ENCODE measurements around the gene MAP3K20. TPM values are rescaled to one million over a fixed set of nuclear protein-coding genes. Genes with fewer than 3 reads are reported as not detected.
"Not testable (repeated sequence)": the region's sequence is repeated elsewhere in the genome, so short reads cannot be mapped to it uniquely, and the experiment has no call there.

Gene MAP3K20
- total RNA-seq, 2 experiments from 2014 or later, result 13.7 to 15.2 TPM

DNA sequence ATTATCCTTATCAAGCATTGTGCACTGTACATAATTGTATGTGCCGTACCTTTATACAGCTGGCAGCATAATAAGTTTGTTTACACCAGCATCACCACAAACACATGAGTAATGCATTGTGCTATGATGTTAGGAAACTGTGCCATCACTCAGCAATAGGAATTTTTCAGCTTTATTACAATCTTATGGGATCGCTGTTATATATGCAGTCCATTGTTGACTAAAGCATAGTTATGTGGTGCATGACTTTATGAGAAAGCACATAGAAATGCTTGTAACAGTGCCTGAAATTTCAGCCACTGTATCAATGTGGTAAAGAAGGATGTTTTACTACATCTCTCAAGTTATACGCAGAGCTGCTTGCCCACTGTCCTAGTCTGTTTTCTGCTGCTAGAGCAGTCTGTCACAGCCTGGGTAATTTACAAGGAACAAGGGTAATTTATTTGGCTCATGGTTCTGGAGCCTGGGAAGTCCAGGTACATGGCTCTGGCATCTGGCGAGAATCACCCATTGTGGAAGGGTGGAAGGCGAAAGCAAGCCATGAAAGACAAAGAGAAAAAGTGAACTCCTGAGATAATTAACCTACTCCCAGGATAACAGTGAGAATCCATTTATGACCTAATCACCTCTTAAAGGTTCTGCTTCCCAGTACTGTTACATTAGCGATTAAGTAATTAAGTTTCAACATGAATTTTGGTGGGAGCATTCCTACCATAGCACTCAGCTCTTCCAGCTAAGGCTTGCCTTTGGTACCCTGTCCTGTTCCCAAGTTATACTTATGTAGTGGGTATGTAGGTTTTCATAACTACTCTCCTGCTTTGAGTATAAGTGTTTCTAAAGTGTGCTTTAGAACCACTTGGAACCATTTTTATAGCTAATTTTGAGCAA, 4.6 kb downstream of the MAP3K20 start:
- DNase-seq, result no peak
- H3K4me3 Mint-ChIP-seq, result no peak overlapping the region
- H3K27ac Mint-ChIP-seq, result no peak overlapping the region
- H3K9me3 Mint-ChIP-seq, result no peaks in the 10 kb centered on the region
- H3K36me3 Mint-ChIP-seq (ENCODE audit: low read depth), result peaks cover 7% of the 10 kb centered on the region
- CTCF ChIA-PET, result no interaction called here
- peaks cover 15% of the 10 kb centered on the region for H3K4me1 Mint-ChIP-seq
- peaks cover 16% of the 10 kb centered on the region for H3K27me3 Mint-ChIP-seq
- POLR2A ChIA-PET, result no interaction called here

DNA sequence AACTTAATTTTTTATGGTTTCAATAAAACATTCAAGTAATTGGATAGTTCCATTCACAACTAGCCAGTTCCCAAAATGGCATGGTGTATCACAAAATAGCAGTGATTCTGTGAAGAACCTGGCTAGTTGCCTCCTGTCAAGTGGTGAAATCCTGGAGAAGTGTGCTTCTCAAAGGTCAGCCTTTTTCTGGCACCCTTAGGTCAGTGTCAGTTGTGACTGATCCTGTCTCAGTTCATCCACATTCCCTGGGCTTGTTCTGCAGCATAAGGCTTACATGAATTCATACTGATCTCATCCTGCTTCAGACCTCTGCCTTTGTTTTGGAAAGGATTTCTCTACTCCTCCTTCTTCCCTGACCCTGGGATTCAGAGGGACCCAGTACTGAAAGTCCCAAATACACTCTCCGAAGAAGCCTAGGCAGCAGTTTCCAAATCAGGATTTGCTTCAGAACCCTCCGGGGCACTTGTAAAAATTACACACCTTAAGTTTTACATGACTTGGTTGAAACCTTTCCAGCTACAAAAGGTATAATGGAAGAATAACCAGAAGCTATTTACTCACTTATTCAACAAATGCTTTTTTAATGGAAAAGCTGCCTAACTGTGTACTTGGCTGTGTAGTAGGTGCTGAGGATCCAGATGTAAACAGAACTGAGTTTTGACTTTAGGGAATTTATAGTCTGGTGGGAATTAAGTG, 11.0 kb downstream of the MAP3K20 start:
- no peak overlapping the region for H3K4me3 Mint-ChIP-seq
- no peak for DNase-seq
- H3K27me3 Mint-ChIP-seq, result peaks cover 8% of the 10 kb centered on the region
- no peaks in the 10 kb centered on the region for H3K4me1 Mint-ChIP-seq
- peaks cover 3% of the 10 kb centered on the region for H3K36me3 Mint-ChIP-seq (ENCODE audit: low read depth)
- no peaks in the 10 kb centered on the region for H3K9me3 Mint-ChIP-seq
- POLR2A ChIA-PET, result no interaction called here
- CTCF ChIA-PET, result no interaction called here
- H3K27ac Mint-ChIP-seq, result no peak overlapping the region

- H3K27ac Mint-ChIP-seq, result no peak overlapping the region
- peaks cover 7% of the 10 kb centered on the region for H3K27me3 Mint-ChIP-seq
- H3K4me3 Mint-ChIP-seq, result no peak overlapping the region
- DNase-seq, result no peak
- ChIA-PET POLR2A (no interaction called here), CTCF (no interaction called here)
- no peaks in the 10 kb centered on the region for H3K9me3 Mint-ChIP-seq
- H3K36me3 Mint-ChIP-seq (ENCODE audit: low read depth), result peaks cover 6% of the 10 kb centered on the region
- no peaks in the 10 kb centered on the region for H3K4me1 Mint-ChIP-seq
Measured at GRCh38 chr2:173087214-173087581, 11.6 kb downstream of the MAP3K20 start.

- Mint-ChIP-seq H3K36me3 (ENCODE audit: low read depth) (peaks cover 5% of the 10 kb centered on the region), H3K27ac (no peak overlapping the region), H3K4me3 (no peak overlapping the region), H3K27me3 (peaks cover 6% of the 10 kb centered on the region), H3K9me3 (no peaks in the 10 kb centered on the region), H3K4me1 (no peaks in the 10 kb centered on the region)
- ChIA-PET POLR2A (no interaction called here), CTCF (no interaction called here)
- no peak for DNase-seq
Measured at GRCh38 chr2:173087793-173088496, 12.3 kb downstream of the MAP3K20 start.

DNA sequence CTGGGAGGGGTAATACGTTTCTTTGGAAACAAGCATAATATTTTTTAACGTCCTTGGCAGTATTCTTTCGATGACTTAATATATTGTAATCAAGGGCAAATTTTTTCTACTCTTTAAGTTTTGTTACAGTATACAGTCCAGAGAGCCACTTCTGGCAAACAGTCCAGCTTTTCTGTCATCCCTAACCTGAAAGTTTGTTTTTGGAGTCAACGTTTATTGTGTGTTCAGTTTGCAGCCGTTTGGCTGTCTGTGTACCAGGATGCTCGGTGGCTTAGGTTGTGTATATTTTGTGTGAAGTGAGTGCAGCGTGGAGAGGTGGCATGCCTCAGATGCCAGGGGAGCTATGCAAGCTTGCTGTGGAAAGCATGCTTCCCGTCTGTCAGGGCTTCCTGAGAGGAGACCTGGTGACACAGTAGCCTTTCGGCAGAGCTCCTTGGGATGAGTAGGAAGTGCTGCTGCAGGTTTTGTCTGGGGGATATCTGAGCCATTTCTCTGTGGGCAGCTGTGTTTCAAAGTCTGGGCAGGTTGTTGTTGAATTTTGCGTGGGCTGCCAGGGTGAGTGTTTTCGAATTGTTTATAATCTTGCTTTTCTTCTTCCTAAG, 14.7 kb downstream of the MAP3K20 start:
- H3K9me3 Mint-ChIP-seq, result no peaks in the 10 kb centered on the region
- no peak for DNase-seq
- no peak overlapping the region for H3K4me3 Mint-ChIP-seq
- H3K4me1 Mint-ChIP-seq, result no peaks in the 10 kb centered on the region
- H3K27ac Mint-ChIP-seq, result no peak overlapping the region
- CTCF ChIA-PET, result interaction anchor here (0.9 to 1.3 kb wide), 2 partner anchors 12 to 64 kb away, joined by 3 to 4 read pairs; no protein-coding TSS in a partner anchor
- H3K36me3 Mint-ChIP-seq (ENCODE audit: low read depth), result peaks cover 5% of the 10 kb centered on the region
- peaks cover 6% of the 10 kb centered on the region for H3K27me3 Mint-ChIP-seq
- POLR2A ChIA-PET, result interaction anchor here (1.2 kb wide), 1 partner anchor 65 kb away, joined by 3 read pairs; no protein-coding TSS in a partner anchor

- ChIA-PET POLR2A (interaction anchor here (0.6 to 1.2 kb wide), 2 partner anchors 65 to 276 kb away, joined by 3 read pairs; no protein-coding TSS in a partner anchor), CTCF (interaction anchor here (0.9 to 1.7 kb wide), 4 partner anchors 13 to 119 kb away, joined by 3 to 7 read pairs (median 4); no protein-coding TSS in a partner anchor)
- Mint-ChIP-seq H3K27ac (no peak overlapping the region), H3K36me3 (ENCODE audit: low read depth) (peaks cover 5% of the 10 kb centered on the region), H3K27me3 (peaks cover 6% of the 10 kb centered on the region), H3K4me3 (no peak overlapping the region), H3K9me3 (no peaks in the 10 kb centered on the region), H3K4me1 (no peaks in the 10 kb centered on the region)
- no peak for DNase-seq
Measured at GRCh38 chr2:173090973-173091660, 15.5 kb downstream of the MAP3K20 start.

GRCh38 chr2:173091910-173092309, 16.3 kb downstream of the MAP3K20 start:
- Mint-ChIP-seq H3K27ac (no peak overlapping the region), H3K27me3 (peaks cover 6% of the 10 kb centered on the region), H3K4me3 (no peak overlapping the region), H3K36me3 (ENCODE audit: low read depth) (peaks cover 5% of the 10 kb centered on the region), H3K4me1 (no peaks in the 10 kb centered on the region), H3K9me3 (no peaks in the 10 kb centered on the region)
- ChIA-PET CTCF (interaction anchor here (1.3 to 1.7 kb wide), 3 partner anchors 14 to 118 kb away, joined by 3 to 7 read pairs (median 4); no protein-coding TSS in a partner anchor), POLR2A (no interaction called here)
- DNase-seq, result no peak

- Mint-ChIP-seq H3K4me3 (no peak overlapping the region), H3K36me3 (ENCODE audit: low read depth) (peaks cover 5% of the 10 kb centered on the region), H3K9me3 (no peaks in the 10 kb centered on the region), H3K27ac (no peak overlapping the region), H3K27me3 (peaks cover 2% of the 10 kb centered on the region), H3K4me1 (no peaks in the 10 kb centered on the region)
- ChIA-PET POLR2A (no interaction called here), CTCF (no interaction called here)
- no peak for DNase-seq
Measured at GRCh38 chr2:173092844-173093402, 17.3 kb downstream of the MAP3K20 start.

DNA sequence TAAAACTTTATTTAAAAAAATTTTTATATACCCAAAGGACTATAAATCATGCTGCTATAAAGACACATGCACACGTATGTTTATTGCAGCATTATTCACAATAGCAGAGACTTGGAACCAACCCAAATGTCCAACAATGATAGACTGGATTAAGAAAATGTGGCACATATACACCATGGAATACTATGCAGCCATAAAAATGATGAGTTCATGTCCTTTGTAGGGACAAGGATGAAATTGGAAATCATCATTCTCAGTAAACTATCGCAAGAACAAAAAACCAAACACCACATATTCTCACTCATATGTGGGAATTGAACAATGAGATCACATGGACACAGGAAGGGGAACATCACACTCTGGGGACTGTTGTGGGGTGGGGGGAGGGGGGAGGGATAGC, 18.0 kb downstream of the MAP3K20 start:
- H3K27me3 Mint-ChIP-seq; H3K36me3 Mint-ChIP-seq (ENCODE audit: low read depth); H3K4me3 Mint-ChIP-seq; CTCF ChIA-PET; H3K4me1 Mint-ChIP-seq; POLR2A ChIA-PET; DNase-seq; H3K27ac Mint-ChIP-seq; H3K9me3 Mint-ChIP-seq: not testable (repeated sequence)

- Mint-ChIP-seq H3K4me1 (no peaks in the 10 kb centered on the region), H3K36me3 (ENCODE audit: low read depth) (peaks cover 5% of the 10 kb centered on the region), H3K4me3 (no peak overlapping the region), H3K9me3 (no peaks in the 10 kb centered on the region), H3K27ac (no peak overlapping the region), H3K27me3 (no peaks in the 10 kb centered on the region)
- POLR2A ChIA-PET, result no interaction called here
- no peak for DNase-seq
- CTCF ChIA-PET, result no interaction called here
Measured at GRCh38 chr2:173094731-173095130, 19.1 kb downstream of the MAP3K20 start.

DNA sequence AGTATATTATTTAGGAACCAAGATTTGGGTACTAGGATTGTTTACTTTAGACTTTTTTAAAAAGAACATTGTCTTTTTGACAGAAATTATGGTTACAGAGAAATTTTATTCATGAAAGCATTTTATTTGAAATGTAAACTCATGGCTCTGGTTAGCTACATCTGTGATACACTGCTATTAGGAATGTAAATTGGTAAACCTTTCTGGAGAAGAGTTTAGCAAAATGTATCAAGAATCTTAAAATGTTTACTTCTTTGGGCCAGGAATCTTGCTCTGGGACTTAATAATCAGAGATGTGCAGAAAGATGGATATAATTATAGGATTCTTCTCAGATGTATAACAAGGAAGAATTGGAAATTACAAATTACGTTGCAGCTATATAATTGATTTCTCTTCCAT, 19.7 kb downstream of the MAP3K20 start:
- Mint-ChIP-seq H3K27me3 (no peaks in the 10 kb centered on the region), H3K36me3 (ENCODE audit: low read depth) (peaks cover 5% of the 10 kb centered on the region), H3K4me1 (no peaks in the 10 kb centered on the region), H3K4me3 (no peak overlapping the region), H3K9me3 (no peaks in the 10 kb centered on the region), H3K27ac (no peak overlapping the region)
- ChIA-PET POLR2A (no interaction called here), CTCF (interaction anchor here (0.6 kb wide), 1 partner anchor 84 kb away, joined by 6 read pairs; no protein-coding TSS in a partner anchor)
- no peak for DNase-seq

- H3K9me3 Mint-ChIP-seq, result no peaks in the 10 kb centered on the region
- no peaks in the 10 kb centered on the region for H3K27me3 Mint-ChIP-seq
- POLR2A ChIA-PET, result no interaction called here
- CTCF ChIA-PET, result no interaction called here
- H3K27ac Mint-ChIP-seq, result no peak overlapping the region
- H3K4me1 Mint-ChIP-seq, result peaks cover 13% of the 10 kb centered on the region
- no peak for DNase-seq
- no peaks in the 10 kb centered on the region for H3K36me3 Mint-ChIP-seq (ENCODE audit: low read depth)
- no peak overlapping the region for H3K4me3 Mint-ChIP-seq
Measured at GRCh38 chr2:173099271-173099670, 23.6 kb downstream of the MAP3K20 start.
